HPDE6-E6E7 (cell line): ENCODE measurements around the gene KLLN.
A peak's percentile ranks its signal among the peaks of the same experiment; 100 is the strongest.
"Not testable (repeated sequence)": the region's sequence is repeated elsewhere in the genome, so short reads cannot be mapped to it uniquely, and the experiment has no call there.

Experiments
- DNase-seq: peaks from one replicate; pipeline ENCODE4 v3.0.0; 2011; ENCODE audit warnings: missing footprints; ENCODE audit errors: extremely low spot score

The KLLN gene

GRCh38 chr10:87842776-87843497 is 20.4 kb downstream of the KLLN start:
- peak; percentile 23 for DNase-seq

DNA sequence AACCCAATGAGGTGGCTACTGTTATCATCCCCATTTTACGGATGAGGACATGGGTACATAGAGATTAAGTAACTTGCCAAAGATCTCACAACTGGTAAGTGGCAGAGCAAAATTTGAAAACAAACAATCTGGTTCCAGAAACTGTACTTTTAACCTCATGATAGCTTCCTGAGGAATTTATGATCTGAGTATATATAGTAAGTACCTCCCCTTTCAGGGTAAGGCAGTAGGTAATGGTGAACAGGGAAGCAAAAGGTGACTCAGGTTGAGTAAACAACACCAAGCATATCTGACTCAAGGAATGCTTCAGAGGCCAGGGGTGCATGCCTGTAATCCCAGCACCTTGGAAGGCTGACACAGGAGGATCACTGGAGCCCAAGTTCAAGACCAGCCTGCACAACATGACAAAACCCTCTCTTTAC is 21.1 kb downstream of the KLLN start:
- DNase-seq, result peak; percentile 77

- DNase-seq, result no peak
These were observed 22.1 kb downstream of the KLLN start for GRCh38 chr10:87841186-87841585.

- no peak for DNase-seq
These were observed 24.7 kb downstream of the KLLN start for GRCh38 chr10:87838650-87839049.

GRCh38 chr10:87837445-87837844 is 25.9 kb downstream of the KLLN start:
- DNase-seq, result no peak

DNA sequence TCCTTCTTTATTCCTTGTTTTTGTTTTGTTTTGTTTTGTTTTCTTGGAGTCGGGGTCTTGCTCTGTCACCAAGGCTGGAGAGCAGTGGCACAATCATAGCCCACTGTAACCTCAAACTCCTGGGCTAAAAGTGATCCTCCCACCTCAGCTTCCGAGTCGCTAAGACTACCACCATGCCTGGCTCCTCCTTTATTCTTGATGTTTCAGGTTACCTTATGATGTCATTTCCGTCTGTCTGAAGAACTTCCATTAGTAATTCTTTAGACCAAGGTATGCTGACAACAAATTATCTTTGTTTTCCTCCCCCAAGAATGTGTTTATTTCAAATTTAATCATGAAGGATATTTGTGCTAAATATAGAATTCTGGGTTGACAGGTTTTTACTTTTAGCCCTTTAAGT is 27.2 kb downstream of the KLLN start:
- no peak for DNase-seq

- no peak for DNase-seq
These were observed 33.2 kb downstream of the KLLN start for GRCh38 chr10:87829986-87830729.

- not testable (repeated sequence) for DNase-seq
These were observed 34.3 kb downstream of the KLLN start for GRCh38 chr10:87829051-87829450.

GRCh38 chr10:87827681-87828080 is 35.7 kb downstream of the KLLN start:
- no peak for DNase-seq

GRCh38 chr10:87826653-87827052 is 36.7 kb downstream of the KLLN start:
- DNase-seq, result no peak

- DNase-seq, result no peak
These were observed 44.1 kb downstream of the KLLN start for GRCh38 chr10:87819289-87819585.

- no peak for DNase-seq
These were observed 44.6 kb downstream of the KLLN start for GRCh38 chr10:87818505-87819288.

DNA sequence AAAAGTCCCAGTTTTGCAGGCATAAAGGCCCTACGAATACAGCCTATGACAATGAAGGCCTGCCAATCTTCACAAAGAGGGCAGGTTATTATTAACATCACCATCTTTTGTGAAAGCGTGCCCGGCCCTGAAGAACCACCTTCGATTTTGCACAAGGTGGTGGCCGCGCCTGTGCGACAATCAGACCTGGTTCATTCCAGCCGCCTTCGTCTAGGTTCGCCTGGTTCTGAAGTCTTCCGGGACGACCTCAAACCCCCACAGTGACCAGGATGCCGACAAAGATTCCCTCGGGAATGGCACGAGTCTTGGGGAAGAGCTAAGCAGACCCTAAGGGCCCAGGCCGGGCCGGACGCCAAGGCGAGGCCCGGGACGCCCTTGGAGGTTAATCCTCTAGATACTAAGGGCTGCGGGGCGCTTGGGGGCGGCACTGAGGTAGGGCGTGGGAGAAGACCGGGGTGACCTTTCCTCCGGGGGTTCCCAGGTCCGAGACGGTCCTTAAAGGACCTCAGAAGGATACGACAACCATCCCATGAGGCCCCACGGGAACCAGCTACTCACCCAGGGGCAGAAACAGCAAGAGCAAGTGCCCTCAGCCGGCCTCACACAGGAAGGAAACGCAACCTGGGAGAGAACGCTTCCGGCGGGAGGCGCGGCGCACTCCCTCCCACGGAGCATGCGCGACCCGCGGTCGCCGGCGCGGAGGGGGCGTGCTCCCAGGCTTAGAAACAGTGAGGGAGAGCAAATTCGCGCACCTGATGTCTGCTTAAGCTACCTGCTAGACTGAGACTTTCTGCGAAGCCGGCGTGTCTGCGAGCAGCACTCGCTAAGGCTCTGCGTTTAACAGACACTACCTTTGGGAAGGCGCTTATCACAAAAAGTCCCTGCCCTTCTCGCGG is 45.5 kb downstream of the KLLN start, which contains the start of gene ATAD1:
Gene ATAD1, minus strand, starts transcription at position 618 of the 896 bp plus-strand sequence. CDS start 3,627 bp downstream, outside the sequence.
- peak; percentile 78 for DNase-seq

GRCh38 chr10:87816898-87817608 is 46.3 kb downstream of the KLLN start:
- DNase-seq, result no peak

- no peak for DNase-seq
These were observed 47.0 kb downstream of the KLLN start for GRCh38 chr10:87816163-87816897.
